Stimulated activated CD4-positive, alpha-beta T cell treated with anti-CD3 and anti-CD28 coated beads, TNF-alpha, amount 100 ng/mL, for 24 hours (primary cell): ENCODE measurements around the gene LCAT.
A peak's percentile ranks its signal among the peaks of the same experiment; 100 is the strongest.

Source experiments
- DNase-seq, 3 experiments: peaks; one replicate each; pipeline ENCODE4 v3.0.0-alpha.2; 2020; ENCODE audit warnings: low read depth in 3 of 3

The LCAT gene

DNA sequence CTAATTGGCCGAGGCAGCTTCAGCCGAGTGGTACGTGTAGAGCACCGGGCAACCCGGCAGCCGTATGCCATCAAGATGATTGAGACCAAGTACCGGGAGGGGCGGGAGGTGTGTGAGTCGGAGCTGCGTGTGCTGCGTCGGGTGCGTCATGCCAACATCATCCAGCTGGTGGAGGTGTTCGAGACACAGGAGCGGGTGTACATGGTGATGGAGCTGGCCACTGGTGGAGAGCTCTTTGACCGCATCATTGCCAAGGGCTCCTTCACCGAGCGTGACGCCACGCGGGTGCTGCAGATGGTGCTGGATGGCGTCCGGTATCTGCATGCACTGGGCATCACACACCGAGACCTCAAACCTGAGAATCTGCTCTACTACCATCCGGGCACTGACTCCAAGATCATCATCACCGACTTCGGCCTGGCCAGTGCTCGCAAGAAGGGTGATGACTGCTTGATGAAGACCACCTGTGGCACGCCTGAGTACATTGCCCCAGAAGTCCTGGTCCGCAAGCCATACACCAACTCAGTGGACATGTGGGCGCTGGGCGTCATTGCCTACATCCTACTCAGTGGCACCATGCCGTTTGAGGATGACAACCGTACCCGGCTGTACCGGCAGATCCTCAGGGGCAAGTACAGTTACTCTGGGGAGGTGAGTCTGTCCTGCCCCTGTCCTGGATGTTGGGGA is 34.7 kb downstream of the LCAT start:
- DNase-seq: no peak

DNA sequence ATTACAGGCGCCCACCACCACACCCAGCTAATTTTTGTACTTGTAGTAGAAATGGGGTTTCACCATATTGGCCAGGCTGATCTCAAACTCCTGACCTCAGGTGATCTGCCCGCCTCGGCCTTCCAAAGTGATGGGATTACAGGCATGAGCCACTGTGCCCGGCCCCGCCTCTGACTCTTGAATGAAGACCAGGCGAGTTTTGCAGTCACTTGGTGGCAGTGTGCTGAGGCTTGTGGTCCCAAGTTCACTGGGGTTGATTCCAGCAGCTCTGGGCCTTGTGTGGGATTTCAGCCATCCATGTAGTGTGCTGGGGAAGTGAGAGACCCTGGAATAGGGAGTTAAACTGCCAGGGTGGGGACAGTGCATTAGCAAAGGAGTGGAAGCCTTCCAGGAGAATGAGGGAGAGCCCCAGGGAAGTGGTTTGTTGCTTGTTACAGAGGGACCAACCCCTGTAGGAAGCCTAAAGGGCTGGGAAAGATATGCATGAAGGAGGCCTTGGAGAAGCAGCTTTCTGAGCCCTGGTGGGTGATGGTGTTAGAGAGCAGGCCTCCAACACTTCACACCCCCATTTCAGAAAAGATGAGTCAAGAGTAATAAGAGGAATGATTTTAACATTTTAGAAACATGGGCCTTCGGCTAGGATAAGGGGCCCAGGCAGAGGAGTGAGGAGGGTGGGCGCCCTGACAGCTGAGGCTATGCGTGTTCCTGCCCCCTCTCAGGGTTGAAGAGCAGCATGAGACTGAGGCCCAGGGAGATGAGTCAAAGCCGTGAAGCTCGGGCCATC is 36.3 kb downstream of the LCAT start:
- DNase-seq: no peak

DNA sequence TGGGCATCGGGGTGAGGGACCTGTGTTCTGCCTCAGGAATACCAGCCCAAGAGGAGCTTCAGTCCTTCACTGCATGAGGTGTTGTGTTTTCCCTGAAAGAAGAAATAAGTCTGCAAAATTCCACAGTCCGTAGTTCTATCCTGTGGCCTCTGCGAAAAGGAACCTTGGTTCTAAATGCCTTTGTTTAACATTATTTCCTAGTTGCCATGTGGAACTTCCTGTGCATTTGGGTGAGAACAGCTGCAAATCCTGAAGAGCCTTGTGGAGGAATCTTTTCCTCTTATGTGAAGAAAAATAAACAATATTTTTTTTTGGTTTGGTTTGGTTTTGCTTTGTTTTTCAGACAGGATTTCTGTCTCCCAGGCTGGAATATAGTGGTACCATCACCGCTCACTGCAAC is 41.1 kb downstream of the LCAT start:
- DNase-seq: no peak

DNA sequence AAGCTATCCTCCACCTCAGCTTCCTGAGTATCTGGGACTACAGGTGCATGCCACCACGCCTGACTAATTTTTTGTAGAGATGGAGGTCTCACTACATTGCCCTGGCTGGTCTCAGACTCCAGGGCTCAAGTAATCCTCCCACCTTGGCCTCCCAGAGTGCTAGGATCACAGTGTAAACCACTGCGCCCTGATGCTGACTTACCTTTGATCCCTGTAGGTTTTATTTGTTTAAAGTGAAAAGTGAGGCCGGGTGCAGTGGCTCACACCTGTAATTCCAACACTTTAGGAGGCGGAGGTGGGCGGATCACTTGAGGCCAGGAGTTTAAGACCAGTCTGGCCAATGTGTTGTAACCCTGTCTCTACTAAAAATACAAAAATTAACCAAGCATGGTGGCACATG is 42.2 kb downstream of the LCAT start:
- no peak for DNase-seq

DNA sequence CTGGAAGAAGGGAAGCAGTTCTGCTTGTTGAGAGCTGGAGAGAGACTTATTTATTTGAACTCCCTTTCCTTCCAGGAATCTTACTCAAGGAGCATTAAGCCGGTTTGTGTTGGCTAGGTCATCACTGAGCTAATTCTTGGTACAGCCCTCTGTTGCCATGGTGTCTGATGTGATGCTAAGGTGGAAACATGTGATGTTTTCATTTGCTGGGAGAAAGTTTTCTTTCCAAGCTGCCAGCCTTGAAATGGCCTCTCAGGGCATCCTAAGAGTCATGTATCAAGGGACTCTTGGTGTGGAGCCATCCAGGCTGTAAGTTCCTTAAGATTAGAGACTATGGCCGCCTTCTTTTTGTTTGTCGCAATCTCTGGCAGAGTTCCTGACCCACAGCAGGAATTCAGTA is 46.7 kb downstream of the LCAT start:
- no peak for DNase-seq

DNA sequence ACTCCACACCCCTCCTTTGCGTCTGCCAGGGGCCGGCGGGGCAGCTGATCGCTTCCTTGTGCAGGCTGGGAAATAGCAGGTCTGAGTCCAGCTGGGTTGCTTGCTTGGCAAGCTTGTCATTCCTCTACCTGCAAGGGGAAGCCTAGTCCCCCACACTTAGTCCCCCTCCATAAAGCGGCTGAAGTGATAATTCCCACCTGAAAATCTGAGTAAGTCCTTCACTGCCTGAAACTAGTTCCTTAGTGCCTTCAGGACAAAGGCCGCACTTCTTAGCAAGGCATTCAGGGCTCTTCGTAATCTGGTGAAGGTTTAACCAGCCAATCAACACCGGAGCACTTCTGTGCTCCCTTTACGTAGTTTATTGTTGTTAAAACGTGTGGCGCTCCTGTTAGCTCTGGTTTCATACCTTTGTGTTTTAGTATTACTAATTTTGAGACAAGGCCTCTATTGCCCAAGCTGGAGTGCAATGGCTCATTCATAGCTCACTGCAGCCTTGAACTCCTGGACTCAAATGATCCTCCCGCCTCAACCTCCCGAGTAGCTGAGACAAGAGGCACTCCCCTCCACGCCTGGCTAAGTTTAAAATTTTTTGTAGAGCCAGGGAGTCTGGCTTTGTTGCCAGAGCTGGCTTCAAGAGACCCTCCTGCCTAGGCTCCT is 50.0 kb downstream of the LCAT start:
- DNase-seq: no peak

DNA sequence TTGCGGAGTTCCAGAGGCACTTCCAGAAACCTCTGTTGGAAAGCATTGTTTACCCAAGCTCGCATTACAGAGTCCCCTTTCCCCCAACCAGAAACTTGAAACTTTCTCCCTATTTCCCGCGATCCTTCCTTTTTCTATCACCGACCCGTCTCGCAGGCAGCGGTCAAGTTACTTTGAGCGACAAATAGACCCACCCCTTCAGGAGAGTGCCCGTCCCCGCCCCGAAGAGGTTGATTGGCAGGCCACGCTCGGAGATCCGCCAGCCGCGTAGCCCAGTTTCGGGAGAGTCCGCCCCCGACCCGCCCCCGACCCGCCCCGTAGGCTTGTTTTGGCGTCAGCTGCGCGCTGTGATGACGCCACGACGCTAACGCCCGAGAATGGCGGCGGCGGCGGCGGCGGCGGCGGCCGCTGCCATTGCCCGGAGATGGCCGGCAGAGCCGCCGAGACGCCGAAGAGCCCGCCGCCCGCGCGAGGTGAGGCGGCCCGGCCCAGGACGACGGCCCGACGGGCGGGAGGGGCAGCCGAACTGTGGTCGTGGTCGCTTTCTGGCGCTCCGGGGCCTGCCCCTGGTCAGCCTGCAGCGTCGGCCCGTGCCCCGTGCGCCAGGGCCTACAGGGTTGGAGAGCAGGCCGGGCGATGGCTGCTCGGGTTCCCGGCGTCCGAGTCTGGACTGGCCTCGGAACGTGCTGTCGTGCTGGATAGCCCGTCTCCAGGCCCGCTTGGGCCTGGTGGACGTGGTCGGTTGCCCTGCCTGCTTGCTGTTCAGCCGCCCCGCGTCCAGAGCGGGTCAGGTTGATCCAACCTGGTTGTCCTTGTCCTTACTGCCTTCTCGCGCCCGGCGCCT is 50.8 kb downstream of the LCAT start, which contains the start of gene PSKH1:
TSS of gene PSKH1 (plus strand) at position 356 of the 844 bp plus-strand sequence. CDS start 15,496 bp downstream, outside the sequence.
- peak; percentile 89 to 95 (median 92) for DNase-seq

DNA sequence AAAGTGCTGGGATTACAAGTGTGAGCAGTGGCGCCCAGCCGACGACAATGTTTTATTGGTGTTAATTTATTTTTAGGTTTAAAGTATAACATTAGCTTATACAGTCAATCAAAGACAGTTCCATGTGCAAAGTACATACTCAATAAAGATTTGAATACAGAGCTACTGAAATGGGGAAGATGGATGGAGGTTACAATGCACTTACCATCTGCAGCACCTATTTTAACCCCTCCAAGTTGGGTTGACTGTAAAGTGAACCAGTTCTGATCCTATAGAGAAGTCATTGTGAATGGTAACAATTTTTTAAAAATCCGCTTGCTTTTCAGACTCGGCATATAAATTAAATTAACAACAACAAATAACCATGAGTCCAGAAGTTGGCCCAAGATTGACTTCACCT is 51.5 kb downstream of the LCAT start:
- DNase-seq: no peak
